ENCODE data around the gene CLPSL1. TPM values are rescaled to one million over a fixed set of nuclear protein-coding genes. Genes with fewer than 3 reads are reported as not detected.
A peak's percentile ranks its signal among the peaks of the same experiment; 100 is the strongest.

Gene CLPSL1, protein sequence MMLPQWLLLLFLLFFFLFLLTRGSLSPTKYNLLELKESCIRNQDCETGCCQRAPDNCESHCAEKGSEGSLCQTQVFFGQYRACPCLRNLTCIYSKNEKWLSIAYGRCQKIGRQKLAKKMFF
- total RNA-seq (2022) = not detected in 2 replicates
- Bru-seq, nascent RNA = not detected
- BruChase-seq, experiment 1, labeled RNA remaining after a 6-hour chase = percentile 12 among the genes with signal in this experiment
- not detected for BruChase-seq, experiment 2, labeled RNA remaining after a 2-hour chase
- long read RNA-seq = 0 reads

DNA sequence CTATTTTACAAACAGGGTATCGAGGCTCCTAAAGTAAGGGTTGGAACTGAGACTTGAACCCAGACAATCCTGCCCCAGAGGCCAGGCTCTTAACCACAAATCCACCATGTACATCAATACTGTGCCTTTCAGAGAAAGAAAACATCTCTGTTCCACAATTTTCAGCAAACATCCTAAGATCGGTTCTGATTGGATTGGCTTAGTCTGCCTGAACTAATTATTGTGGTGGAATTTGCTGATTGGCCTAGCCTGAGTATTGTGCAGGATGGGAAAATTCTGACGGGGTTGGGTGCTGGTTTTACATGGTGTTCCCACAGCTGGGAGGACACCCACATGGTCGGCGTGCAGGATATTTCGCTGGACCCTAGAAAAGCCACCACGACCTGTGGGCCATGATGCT lies at the start of gene CLPSL1:
TSS of gene CLPSL1 (plus strand) at position 301 of the 400 bp plus-strand sequence. CDS start at position 393, 92 bp downstream.
- TF ChIP-seq, protein P1, sequence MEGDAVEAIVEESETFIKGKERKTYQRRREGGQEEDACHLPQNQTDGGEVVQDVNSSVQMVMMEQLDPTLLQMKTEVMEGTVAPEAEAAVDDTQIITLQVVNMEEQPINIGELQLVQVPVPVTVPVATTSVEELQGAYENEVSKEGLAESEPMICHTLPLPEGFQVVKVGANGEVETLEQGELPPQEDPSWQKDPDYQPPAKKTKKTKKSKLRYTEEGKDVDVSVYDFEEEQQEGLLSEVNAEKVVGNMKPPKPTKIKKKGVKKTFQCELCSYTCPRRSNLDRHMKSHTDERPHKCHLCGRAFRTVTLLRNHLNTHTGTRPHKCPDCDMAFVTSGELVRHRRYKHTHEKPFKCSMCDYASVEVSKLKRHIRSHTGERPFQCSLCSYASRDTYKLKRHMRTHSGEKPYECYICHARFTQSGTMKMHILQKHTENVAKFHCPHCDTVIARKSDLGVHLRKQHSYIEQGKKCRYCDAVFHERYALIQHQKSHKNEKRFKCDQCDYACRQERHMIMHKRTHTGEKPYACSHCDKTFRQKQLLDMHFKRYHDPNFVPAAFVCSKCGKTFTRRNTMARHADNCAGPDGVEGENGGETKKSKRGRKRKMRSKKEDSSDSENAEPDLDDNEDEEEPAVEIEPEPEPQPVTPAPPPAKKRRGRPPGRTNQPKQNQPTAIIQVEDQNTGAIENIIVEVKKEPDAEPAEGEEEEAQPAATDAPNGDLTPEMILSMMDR (IDR thresholded peaks at IDR 0.05; ENCODE audit: unreplicated experiment) = no peak
- no peak within 1 kb of the TSS for H3K4me3 Mint-ChIP-seq (ENCODE audit: unreplicated experiment)
- ChIA-PET POLR2A (no interaction called here), CTCF (interaction anchor here (0.7 kb wide), 1 partner anchor 912 kb away, joined by 3 read pairs; no protein-coding TSS in a partner anchor)
- H3K9me3 Mint-ChIP-seq (ENCODE audit: unreplicated experiment) = no peaks in the 10 kb centered on the region
- BruUV-seq (replicated peaks) = no TSS peak
- intact Hi-C loops (cut with micrococcal nuclease) = no loop called here
- H3K36me3 Mint-ChIP-seq (ENCODE audit: insufficient read depth, unreplicated experiment) = no peaks in the 10 kb centered on the region
- H3K27me3 Mint-ChIP-seq (ENCODE audit: insufficient read depth, unreplicated experiment) = peaks cover 13% of the 10 kb centered on the region
- no peak within 1 kb of the TSS for H3K27ac Mint-ChIP-seq (ENCODE audit: low read depth, unreplicated experiment)
- DNase-seq (ENCODE audit: unreplicated experiment) = no peak
- peaks cover 40% of the 10 kb centered on the region for H3K4me1 Mint-ChIP-seq (ENCODE audit: insufficient read depth, unreplicated experiment)

DNA sequence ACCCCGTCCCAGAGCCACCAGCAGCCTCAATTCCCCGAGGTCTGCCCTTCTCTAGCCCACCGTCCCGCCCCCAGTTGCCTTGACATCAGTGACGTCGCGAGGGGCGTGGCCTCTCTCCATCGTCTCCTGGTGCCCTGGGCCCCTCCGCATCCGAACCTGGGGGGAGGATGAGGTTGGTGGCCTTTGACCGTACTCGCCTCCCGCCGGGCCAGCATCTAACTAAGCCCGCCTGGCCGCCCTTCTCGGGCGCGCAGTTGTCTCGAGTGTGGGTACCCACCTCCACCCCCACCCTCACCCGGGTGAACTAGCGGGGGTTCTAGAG lies 49.4 kb upstream of the CLPSL1 start:
- no TSS peak for BruUV-seq (replicated peaks)
- intact Hi-C loops (cut with micrococcal nuclease) = loop anchor here (10.0 kb wide), 1 partner anchor 223 kb away; no protein-coding TSS in a partner anchor
- DNase-seq (ENCODE audit: unreplicated experiment) = peak; percentile 94
- Mint-ChIP-seq H3K27ac (ENCODE audit: low read depth, unreplicated experiment) (peak overlapping the region; percentile 81), H3K4me3 (ENCODE audit: unreplicated experiment) (peak overlapping the region; percentile 73), H3K27me3 (ENCODE audit: insufficient read depth, unreplicated experiment) (no peaks in the 10 kb centered on the region), H3K4me1 (ENCODE audit: insufficient read depth, unreplicated experiment) (peaks cover 61% of the 10 kb centered on the region), H3K9me3 (ENCODE audit: unreplicated experiment) (no peaks in the 10 kb centered on the region), H3K36me3 (ENCODE audit: insufficient read depth, unreplicated experiment) (no peaks in the 10 kb centered on the region)
- POLR2A ChIA-PET = interaction anchor here (0.7 to 17.8 kb wide), 12 partner anchors 10 to 262 kb away, joined by 3 to 1351 read pairs (median 8); partner anchors contain the start of gene FKBP5
- TF ChIP-seq, protein P1 (IDR thresholded peaks at IDR 0.05; ENCODE audit: unreplicated experiment) = no peak
- CTCF ChIA-PET = no interaction called here

DNA sequence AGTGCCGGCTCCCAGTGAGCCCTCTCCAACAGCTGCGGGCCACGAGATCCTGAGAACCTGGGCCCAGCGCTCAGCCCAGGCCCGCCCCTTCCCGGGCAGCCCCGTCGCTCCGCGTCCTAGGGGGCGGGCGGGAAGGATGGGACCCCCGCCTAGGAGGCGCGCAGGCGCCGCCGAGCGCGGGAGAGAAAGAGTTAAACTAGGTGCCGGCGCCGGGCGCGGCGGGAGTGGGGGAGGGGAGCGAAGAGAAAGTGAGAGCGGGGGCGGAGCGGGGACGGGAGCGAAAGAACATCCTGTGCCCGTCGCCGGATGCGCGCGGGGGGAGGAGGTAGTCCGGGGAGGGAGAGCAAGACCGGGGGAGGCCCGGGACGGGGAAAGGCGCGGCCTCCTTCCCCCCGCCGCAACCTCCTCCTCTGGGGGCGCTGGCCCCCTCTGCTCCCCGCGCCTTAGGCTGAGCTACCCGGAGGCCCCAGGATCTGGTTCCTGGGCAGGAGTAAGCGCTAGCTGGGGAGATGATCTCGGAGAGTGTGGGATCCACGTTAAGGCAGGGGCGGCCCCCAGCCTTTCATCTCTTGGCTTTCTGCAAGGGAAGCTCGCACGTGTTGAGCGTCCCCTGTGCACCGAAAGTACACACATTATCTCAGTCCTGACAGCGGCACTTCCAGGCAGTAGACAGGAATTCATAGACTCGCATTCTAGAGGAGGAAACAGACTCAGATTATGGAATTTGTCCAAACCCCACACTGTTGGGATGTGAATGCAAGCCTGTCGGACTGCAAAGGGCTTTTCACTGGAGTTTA lies 48.9 kb upstream of the CLPSL1 start:
- intact Hi-C loops (cut with micrococcal nuclease) = loop anchor here (1.0 to 10.0 kb wide), 2 partner anchors 45 to 223 kb away; no protein-coding TSS in a partner anchor
- H3K4me1 Mint-ChIP-seq (ENCODE audit: insufficient read depth, unreplicated experiment) = peaks cover 55% of the 10 kb centered on the region
- POLR2A ChIA-PET = interaction anchor here (0.6 to 17.8 kb wide), 26 partner anchors 10 to 687 kb away, joined by 3 to 1351 read pairs (median 5); partner anchors contain the start of gene FKBP5

More for the DNA sequence above, 48.9 kb upstream of the CLPSL1 start:
- CTCF ChIA-PET = interaction anchor here (0.6 to 1.0 kb wide), 4 partner anchors 41 to 162 kb away, joined by 3 read pairs; no protein-coding TSS in a partner anchor
- H3K9me3 Mint-ChIP-seq (ENCODE audit: unreplicated experiment) = no peaks in the 10 kb centered on the region
- H3K36me3 Mint-ChIP-seq (ENCODE audit: insufficient read depth, unreplicated experiment) = no peaks in the 10 kb centered on the region
- peak overlapping the region; percentile 81 for H3K27ac Mint-ChIP-seq (ENCODE audit: low read depth, unreplicated experiment)
- no peaks in the 10 kb centered on the region for H3K27me3 Mint-ChIP-seq (ENCODE audit: insufficient read depth, unreplicated experiment)
- DNase-seq (ENCODE audit: unreplicated experiment) = peak; percentile 97
- no TSS peak for BruUV-seq (replicated peaks)
- H3K4me3 Mint-ChIP-seq (ENCODE audit: unreplicated experiment) = peak overlapping the region; percentile 73
- TF ChIP-seq, protein P1 (IDR thresholded peaks at IDR 0.05; ENCODE audit: unreplicated experiment) = no peak

All from MCF 10A (cell line).